GM18505 (cell line): ENCODE data around the gene LAGE3.

Source experiments
- ATAC-seq: cut with Tn5 transposase; IDR thresholded peaks from one replicate; pipeline ENCODE4 v1.9.1; 2021; ENCODE audit not compliant: unreplicated experiment
- POLR2A ChIP-seq: IDR thresholded peaks from 4 replicates; pipeline ENCODE4 v1.6.1; 2011; ENCODE audit warnings: borderline replicate concordance; ENCODE audit not compliant: insufficient read depth, insufficient read length; ENCODE audit errors: extremely low read depth

The LAGE3 gene

GRCh38 chrX:154464806-154465365 is 14.2 kb downstream of the LAGE3 start:
- no peak for TF ChIP-seq POLR2A
- no peak for ATAC-seq

GRCh38 chrX:154463611-154464220 is 15.4 kb downstream of the LAGE3 start:
- TF ChIP-seq POLR2A, result no peak
- ATAC-seq, result no peak

GRCh38 chrX:154462396-154462795 is 16.7 kb downstream of the LAGE3 start:
- TF ChIP-seq POLR2A, result no peak
- ATAC-seq, result no peak

- TF ChIP-seq POLR2A, result no peak
- no peak for ATAC-seq
These were observed 18.8 kb downstream of the LAGE3 start for GRCh38 chrX:154460326-154460725.

- ATAC-seq, result no peak
- no peak for TF ChIP-seq POLR2A
These were observed 19.2 kb downstream of the LAGE3 start for GRCh38 chrX:154459832-154460231.

- no peak for TF ChIP-seq POLR2A
- no peak for ATAC-seq
These were observed 19.9 kb downstream of the LAGE3 start for GRCh38 chrX:154458954-154459778.

- peak; percentile 52 for ATAC-seq
- TF ChIP-seq POLR2A, result peak; percentile 64
These were observed 20.7 kb downstream of the LAGE3 start, which contains the start of gene PLXNA3 for GRCh38 chrX:154458116-154458953. PLXNA3 (plus strand) TSS chrX:154458281; CDS start chrX:154460184, 1,903 bp downstream.

- peak; percentile 43 for ATAC-seq
- TF ChIP-seq POLR2A, result no peak
These were observed 21.5 kb downstream of the LAGE3 start for GRCh38 chrX:154457491-154458115.

GRCh38 chrX:154452823-154453222 is 26.3 kb downstream of the LAGE3 start:
- ATAC-seq, result no peak
- TF ChIP-seq POLR2A, result no peak

GRCh38 chrX:154450312-154450711 is 28.8 kb downstream of the LAGE3 start:
- ATAC-seq, result no peak
- TF ChIP-seq POLR2A, result no peak

- ATAC-seq, result no peak
- no peak for TF ChIP-seq POLR2A
These were observed 29.5 kb downstream of the LAGE3 start for GRCh38 chrX:154449618-154450017.

GRCh38 chrX:154448484-154448883 is 30.6 kb downstream of the LAGE3 start:
- no peak for TF ChIP-seq POLR2A
- no peak for ATAC-seq
